K562 (cell line): Measurements from ENCODE around the gene EML3. TPM values are rescaled to one million over a fixed set of nuclear protein-coding genes. Genes with fewer than 3 reads are reported as not detected.
"Not testable (repeated sequence)": the region's sequence is repeated elsewhere in the genome, so short reads cannot be mapped to it uniquely, and the experiment has no call there.

ENCODE experiments used
- ATAC-seq: fragments of 200-7000 bp; cut with Tn5 transposase; 3 replicates; pipeline ENCODE4 v1.9.1; 2020; ENCODE audit warnings: moderate library complexity
- BruUV-seq: library from RNA; stranded (reverse); fragments of 400-500 nt; replicated peaks from 2 replicates; lab custom pipeline; 2021; lab: Mats Ljungman, UMichigan
- CTCF ChIA-PET: fragments of 300-600 bp; formaldehyde crosslinking; extraction: SDS; loops from one replicate; lab custom pipeline; 2021; ENCODE audit warnings: low intra/inter-chr PET ratio; lab: Yijun Ruan, JAX
- POLR2A ChIA-PET: fragments of 300-600, 350-650 bp; sonication (Branson Sonifier 250); formaldehyde crosslinking; extraction: SDS; loops from one replicate; lab custom pipeline; 2021; ENCODE audit warnings: antibody characterized with exemption, inconsistent platforms; lab: Yijun Ruan, JAX
- DNase-seq, 4 experiments: peaks; one replicate each; pipeline versions ENCODE4 v3.0.0 to v3.0.0-alpha.2; 2011 to 2018; ENCODE audit warnings: low spot score in 3 of 4, mixed read lengths in 3 of 4; ENCODE audit errors: extremely low read depth in 1 of 4
- FAIRE-seq: peaks from 2 replicates; lab custom pipeline; 2011; peaks lifted over from hg19 to GRCh38; lab: Jason Lieb, UNC
- H2AFZ ChIP-seq: 2 replicates; pipeline ENCODE4 v1.6.0; 2011; ENCODE audit warnings: low read depth, low read length, control low read depth, inconsistent platforms
- H3K27ac ChIP-seq: fragments of 200-600 bp; 3 replicates; pipeline ENCODE4 v1.8.0; 2011; ENCODE audit warnings: low read depth, mild to moderate bottlenecking, control low read depth, inconsistent platforms, low read length, moderate library complexity, mixed read lengths; ENCODE audit errors: extremely low read depth
- H3K27me3 ChIP-seq, 2 experiments: fragments of 300-600 bp in 1 of 2; 2 replicates in 1 of 2; 3 replicates in 1 of 2; pipeline versions ENCODE4 v1.6.0 to v1.8.0; 2011; ENCODE audit warnings: inconsistent platforms in 2 of 2, low read length in 2 of 2, mild to moderate bottlenecking in 1 of 2, mixed read lengths in 1 of 2, moderate library complexity in 1 of 2; ENCODE audit not compliant: control insufficient read depth in 2 of 2, insufficient read depth in 2 of 2
- H3K36me3 ChIP-seq: fragments of 300-600 bp; 3 replicates; pipeline ENCODE4 v1.8.0; 2011; ENCODE audit warnings: mild to moderate bottlenecking, low read length, inconsistent platforms; ENCODE audit not compliant: control insufficient read depth, insufficient read depth
- H3K4me1 ChIP-seq, 2 experiments: fragments of 200-600 bp in 1 of 2; replicated peaks in 1 of 2; 2 replicates in 1 of 2; 3 replicates in 1 of 2; pipeline versions ENCODE4 v1.5.1 to v1.8.0; 2011; ENCODE audit warnings: inconsistent platforms in 2 of 2, low read length in 2 of 2, mild to moderate bottlenecking in 1 of 2, mixed read lengths in 1 of 2, moderate library complexity in 1 of 2; ENCODE audit not compliant: control insufficient read depth in 2 of 2, insufficient read depth in 2 of 2
- H3K4me2 ChIP-seq: 2 replicates; pipeline ENCODE4 v1.6.1; 2011; ENCODE audit warnings: low read length, control low read depth, inconsistent platforms, mixed read lengths; ENCODE audit not compliant: insufficient read depth
- H3K4me3 ChIP-seq: fragments of 200-600 bp; sonication (generic), shearing (Covaris generic); 2 replicates; pipeline ENCODE4 v1.5.1; 2016; ENCODE audit warnings: control low read depth, inconsistent platforms
- H3K79me2 ChIP-seq: fragments of 200-600 bp; 3 replicates; pipeline ENCODE4 v1.8.0; 2011; ENCODE audit warnings: low read length, inconsistent platforms; ENCODE audit not compliant: control insufficient read depth, insufficient read depth
- H3K9ac ChIP-seq, 2 experiments: 2 replicates each; pipeline versions ENCODE4 v1.6.0 to v1.6.1; 2011; ENCODE audit warnings: low read depth in 2 of 2, low read length in 2 of 2, control low read depth in 1 of 2, inconsistent platforms in 1 of 2, mild to moderate bottlenecking in 1 of 2, mixed read lengths in 1 of 2; ENCODE audit not compliant: insufficient read depth in 1 of 2
- H3K9me1 ChIP-seq: one replicate; pipeline ENCODE4 v1.6.0; 2011; ENCODE audit warnings: inconsistent platforms, mild to moderate bottlenecking, low read length, moderate library complexity; ENCODE audit not compliant: control insufficient read depth, insufficient read depth
- H3K9me3 ChIP-seq: replicated peaks from 2 replicates; pipeline ENCODE4 v1.5.1; 2011; ENCODE audit warnings: low read depth, low read length, inconsistent platforms; ENCODE audit not compliant: control insufficient read depth, insufficient read depth
- H4K20me1 ChIP-seq: replicated peaks from 2 replicates; pipeline ENCODE4 v1.6.1; 2011; ENCODE audit warnings: low read length, inconsistent platforms, mixed read lengths; ENCODE audit not compliant: control insufficient read depth, insufficient read depth
- POLR2G ChIP-seq: fragments of 200-400 bp; formaldehyde crosslinking; IDR thresholded peaks from 2 replicates; pipeline ENCODE4 v1.6.1; 2017; ENCODE audit warnings: low read depth, mild to moderate bottlenecking, antibody characterized with exemption, low read length, moderate library complexity
- RBFOX2 ChIP-seq: fragments of 200-400 bp; formaldehyde crosslinking; IDR thresholded peaks from 2 replicates; pipeline ENCODE4 v1.6.1; 2017; ENCODE audit warnings: low read depth, mild to moderate bottlenecking, low read length, moderate library complexity
- SIX5 ChIP-seq, 2 experiments: IDR thresholded peaks; 2 replicates each; pipeline ENCODE4 v1.6.1; 2011; ENCODE audit warnings: low read length in 2 of 2, borderline replicate concordance in 1 of 2, low read depth in 1 of 2, mild to moderate bottlenecking in 1 of 2, moderate library complexity in 1 of 2; ENCODE audit not compliant: insufficient read depth in 1 of 2
- TAF9B ChIP-seq: fragments of 450-650 bp; IDR thresholded peaks from 2 replicates; pipeline ENCODE4 v1.6.1; 2018; ENCODE audit warnings: mild to moderate bottlenecking; ENCODE audit not compliant: partially characterized antibody
- WGBS: fragments of 100-300 bp; shearing (Covaris generic); methylation state at CpG from one replicate; pipeline ENCODE4 v1.1.6; 2016; ENCODE audit warnings: low coverage, mixed read lengths; ENCODE audit not compliant: insufficient coverage; ENCODE audit errors: missing lambda C conversion rate; 5-methylcytosine and 5-hydroxymethylcytosine counted together
- in situ Hi-C: fragments of 300-500 bp; cut with MboI; formaldehyde crosslinking; loops from 4 replicates; pipeline ENCODE4 v1.15.0; 2018; ENCODE audit warnings: inconsistent platforms, mixed read lengths
- intact Hi-C: fragments of 100-400 bp; cut with micrococcal nuclease; formaldehyde crosslinking; loops from 2 replicates; pipeline ENCODE4 v1.14.2; 2022
- polyA plus RNA-seq, 8 experiments: library from polyadenylated mRNA; depleted of rRNA in 4 of 8; stranded (reverse) in 5 of 8; unstranded in 3 of 8; fragments of >200 nt; fragmentation: Nextera tagmentation in 2 of 8; fragmentation: Illumina TruSeq in 1 of 8; extraction: Ambion mirVana in 2 of 8; extraction: Trizol in 1 of 8; gene quantifications; 2 replicates each; pipeline versions ENCODE4 v1.2.1 to v1.2.3, GENCODE V29; 2011 to 2014; ENCODE audit warnings: inconsistent platforms in 1 of 8, missing spikeins in 1 of 8
- total RNA-seq, 7 experiments: library from RNA; depleted of rRNA in 6 of 7; stranded (reverse); fragments of >200 nt in 6 of 7; fragmentation: Illumina TruSeq in 2 of 7; extraction: Trizol in 2 of 7; gene quantifications; 2 replicates each; pipeline versions ENCODE4 v1.2.1 to v1.2.3, GENCODE V29; 2011 to 2021; ENCODE audit warnings: low replicate concordance in 1 of 7

EML3 gene
- total and polyA plus RNA-seq, 9 of the 15 experiments (the other 6 are each of a cell fraction or from before 2014, with no cell fraction given), result 0.32 to 90.5 (median 26.4) TPM

DNA sequence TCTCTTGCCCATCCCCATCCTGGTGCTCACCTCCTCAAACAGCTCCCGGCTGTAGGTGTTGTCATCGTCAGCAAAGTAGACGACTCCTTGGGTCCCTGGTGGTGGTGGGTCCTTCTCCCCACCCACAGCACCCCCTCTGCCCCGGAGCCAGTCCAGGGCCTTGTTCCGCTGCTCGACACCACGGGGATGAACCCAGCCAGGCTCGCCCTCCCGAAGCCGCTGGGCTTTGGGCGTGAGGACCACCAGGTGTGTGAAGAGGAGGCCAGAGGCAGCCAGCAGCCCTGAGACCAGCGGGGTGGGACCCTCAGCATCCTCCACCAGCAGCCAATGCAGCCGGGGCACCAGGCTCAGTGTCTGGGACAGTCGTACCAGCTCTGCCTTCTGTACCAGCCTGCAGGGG is 4.4 kb upstream of the EML3 start:
- H4K20me1 ChIP-seq, CTCF ChIA-PET, FAIRE-seq, BruUV-seq, ATAC-seq, POLR2A ChIA-PET, H3K4me2 ChIP-seq, intact Hi-C loops, H2AFZ ChIP-seq, H3K9me1 ChIP-seq, H3K27me3 ChIP-seq, H3K9me3 ChIP-seq, H3K4me3 ChIP-seq, in situ Hi-C loops, H3K27ac ChIP-seq, DNase-seq: not testable (repeated sequence)
- H3K36me3 ChIP-seq, result peaks cover 34% of the 10 kb centered on the region
- TF ChIP-seq POLR2G (peak; percentile 65), RBFOX2 (peak; percentile 48)
- 0 out of 4 replicates have a peak overlapping the region, but pooled peaks of 1 of the 2 experiments have one; percentile 19 for H3K9ac ChIP-seq
- peaks cover 22% of the 10 kb centered on the region for H3K79me2 ChIP-seq
- WGBS, result 100% methylated on average over 4 of the region's 14 CpGs
- H3K4me1 ChIP-seq, result peaks cover 24 to 49% of the 10 kb centered on the region in 2 experiments; a peak in 4 of 5 replicates

DNA sequence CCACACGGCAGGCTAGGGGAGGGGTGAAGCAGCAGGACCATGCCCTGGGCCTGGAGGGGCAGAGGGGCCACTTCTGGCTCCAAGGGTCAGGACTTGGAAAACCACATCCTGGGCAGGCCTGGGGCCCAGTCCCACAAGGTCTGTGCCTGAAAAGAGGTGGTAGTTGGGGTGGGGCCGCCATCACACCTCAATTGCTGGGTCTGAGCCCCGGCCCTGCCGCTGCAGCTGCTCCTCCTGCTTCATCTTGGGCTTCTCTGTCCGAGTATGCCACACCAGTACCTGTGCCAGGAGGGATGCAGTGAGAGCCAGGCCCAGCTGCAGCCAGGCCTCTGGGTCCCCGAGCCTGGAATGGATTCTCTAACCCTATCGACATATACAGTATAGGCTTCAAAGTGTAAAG is 2.9 kb upstream of the EML3 start:
- in situ Hi-C loops (no loop called here), intact Hi-C loops (no loop called here)
- WGBS, result 95% methylated on average over 5 of the region's 7 CpGs
- no TSS peak for BruUV-seq
- no peak overlapping the region for H3K4me3 ChIP-seq
- no peak for DNase-seq
- no peaks in the 10 kb centered on the region for H3K9me3 ChIP-seq
- 0 out of 2 replicates have a peak, but pooled peaks cover 5% of the 10 kb centered on the region for H4K20me1 ChIP-seq
- TF ChIP-seq TAF9B (no peak), SIX5 (IDR thresholded peaks at IDR 0.05; ENCODE audit: borderline replicate concordance in 1 of 2, insufficient read depth in 1 of 2, low read depth in 1 of 2, low read length in 2 of 2) (no peak), POLR2G (peak; percentile 61)
- peak overlapping the region in 1 of 2 experiments; percentile 65; a peak in 1 of 4 replicates for H3K9ac ChIP-seq
- H3K4me2 ChIP-seq, result no peak overlapping the region
- ATAC-seq, result no peak
- H3K36me3 ChIP-seq, result peaks cover 38% of the 10 kb centered on the region
- H3K27me3 ChIP-seq, result no peaks in the 10 kb centered on the region
- peaks cover 26% of the 10 kb centered on the region for H3K79me2 ChIP-seq
- CTCF ChIA-PET, result no interaction called here
- H3K4me1 ChIP-seq, result peaks cover 28 to 56% of the 10 kb centered on the region in 2 experiments
- no peak overlapping the region; the same call in 2 of the 3 replicates for H3K27ac ChIP-seq
- no peak overlapping the region for H2AFZ ChIP-seq
- H3K9me1 ChIP-seq, result peaks cover 2% of the 10 kb centered on the region
- no peak for FAIRE-seq
- POLR2A ChIA-PET, result interaction anchor here (0.5 to 2.2 kb wide), 6 partner anchors 9 to 184 kb away, joined by 3 to 11 read pairs (median 3); partner anchors contain the start of genes MTA2 and TUT1
